Keratinocyte (primary cell): ENCODE data around the gene ASAP3. TPM values are rescaled to one million over a fixed set of nuclear protein-coding genes. Genes with fewer than 3 reads are reported as not detected.
A peak's percentile ranks its signal among the peaks of the same experiment; 100 is the strongest.

Experiments
- DNase-seq: peaks from one replicate; pipeline ENCODE4 v3.0.0-alpha.2; 2011; ENCODE audit warnings: low read depth, missing footprints, low spot score
- FAIRE-seq: peaks from 2 replicates; lab custom pipeline; 2011; peaks lifted over from hg19 to GRCh38; lab: Jason Lieb, UNC
- H2AFZ ChIP-seq: 2 replicates; pipeline ENCODE4 v1.6.0; 2012; ENCODE audit warnings: low read length, control low read depth, inconsistent platforms; ENCODE audit not compliant: control insufficient read depth
- H3K27ac ChIP-seq: 2 replicates; pipeline ENCODE4 v1.5.1; 2011; ENCODE audit warnings: low read length; ENCODE audit not compliant: control insufficient read depth, insufficient read depth
- H3K27me3 ChIP-seq: 3 replicates; pipeline ENCODE4 v1.6.0; 2011; ENCODE audit warnings: low read length; ENCODE audit not compliant: control insufficient read depth, insufficient read depth; ENCODE audit errors: extremely low read depth
- H3K36me3 ChIP-seq, 2 experiments: 2 replicates in 1 of 2; 3 replicates in 1 of 2; pipeline ENCODE4 v1.5.1; 2011; ENCODE audit warnings: low read length in 2 of 2, mild to moderate bottlenecking in 1 of 2; ENCODE audit not compliant: control insufficient read depth in 2 of 2, insufficient read depth in 2 of 2; ENCODE audit errors: extremely low read depth in 1 of 2
- H3K4me1 ChIP-seq: 3 replicates; pipeline ENCODE4 v1.5.1; 2011; ENCODE audit warnings: low read length; ENCODE audit not compliant: control insufficient read depth, insufficient read depth; ENCODE audit errors: extremely low read depth
- H3K4me2 ChIP-seq: 3 replicates; pipeline ENCODE4 v1.6.0; 2011; ENCODE audit warnings: low read depth, low read length; ENCODE audit not compliant: control insufficient read depth, insufficient read depth; ENCODE audit errors: extremely low read depth
- H3K4me3 ChIP-seq, 3 experiments: fragments of 200-600 bp in 1 of 3; sonication (generic) in 1 of 3; 2 replicates in 2 of 3; 3 replicates in 1 of 3; pipeline ENCODE4 v1.5.1; 2011 to 2016; ENCODE audit warnings: low read length in 3 of 3, mild to moderate bottlenecking in 3 of 3, control low read depth in 2 of 3, inconsistent platforms in 1 of 3, low read depth in 1 of 3, mixed read lengths in 1 of 3, mixed run types in 1 of 3, moderate library complexity in 1 of 3; ENCODE audit not compliant: control insufficient read depth in 2 of 3, insufficient read depth in 2 of 3; ENCODE audit errors: extremely low read depth in 1 of 3
- H3K79me2 ChIP-seq: 2 replicates; pipeline ENCODE4 v1.6.0; 2012; ENCODE audit warnings: low read length; ENCODE audit not compliant: control insufficient read depth, insufficient read depth
- H3K9ac ChIP-seq: 3 replicates; pipeline ENCODE4 v1.6.0; 2011; ENCODE audit warnings: low read length; ENCODE audit not compliant: control insufficient read depth, insufficient read depth; ENCODE audit errors: extremely low read depth
- H3K9me1 ChIP-seq: 3 replicates; pipeline ENCODE4 v1.6.0; 2011; ENCODE audit warnings: low read length; ENCODE audit not compliant: control insufficient read depth, insufficient read depth; ENCODE audit errors: extremely low read depth
- H3K9me3 ChIP-seq: 2 replicates; pipeline ENCODE4 v1.5.1; 2012; ENCODE audit warnings: low read depth, low read length; ENCODE audit not compliant: control insufficient read depth
- H4K20me1 ChIP-seq: 3 replicates; pipeline ENCODE4 v1.6.0; 2011; ENCODE audit warnings: low read length; ENCODE audit not compliant: control insufficient read depth, insufficient read depth; ENCODE audit errors: extremely low read depth
- EZH2 ChIP-seq: IDR thresholded peaks from one replicate; pipeline ENCODE4 v1.6.1; 2012; ENCODE audit warnings: inconsistent platforms, mild to moderate bottlenecking, low read length, moderate library complexity
- dilution Hi-C: fragments of 300-500 bp; cut with MboI; formaldehyde crosslinking; loops from one replicate; pipeline ENCODE4 v1.7.0; 2020; ENCODE audit warnings: low sequenced_read_pairs; ENCODE audit not compliant: extremely low pct_ligation_motif_present
- polyA plus RNA-seq, 5 experiments: library from polyadenylated mRNA; depleted of rRNA in 3 of 5; stranded (reverse) in 3 of 5; stranded (forward) in 1 of 5; unstranded in 1 of 5; fragments of >200 nt; gene quantifications; 1 replicate in 1 of 5; 2 replicates in 3 of 5; 3 replicates in 1 of 5; pipeline versions ENCODE4 v1.2.1 to v1.2.3, GENCODE V29; 2011 to 2012; ENCODE audit warnings: missing spikeins in 2 of 5, low read depth in 1 of 5, low replicate concordance in 1 of 5
- TF ChIP-seq, protein P1 (sequence below), 3 experiments: IDR thresholded peaks in 1 of 3; conservative IDR thresholded peaks in 1 of 3; optimal IDR thresholded peaks in 1 of 3; 2 replicates in 2 of 3; 3 replicates in 1 of 3; pipeline versions ENCODE3 to v1.5.1; 2011; ENCODE audit warnings: low read length in 3 of 3, mild to moderate bottlenecking in 3 of 3, moderate library complexity in 2 of 3, control low read depth in 1 of 3, inconsistent platforms in 1 of 3; ENCODE audit not compliant: insufficient read depth in 2 of 3; ENCODE audit errors: extremely low read depth in 1 of 3

ASAP3 gene
- polyA plus RNA-seq, 1 donor (not counting 4 experiments of a cell fraction or from before 2014, with no cell fraction given) = 11.4 TPM

DNA sequence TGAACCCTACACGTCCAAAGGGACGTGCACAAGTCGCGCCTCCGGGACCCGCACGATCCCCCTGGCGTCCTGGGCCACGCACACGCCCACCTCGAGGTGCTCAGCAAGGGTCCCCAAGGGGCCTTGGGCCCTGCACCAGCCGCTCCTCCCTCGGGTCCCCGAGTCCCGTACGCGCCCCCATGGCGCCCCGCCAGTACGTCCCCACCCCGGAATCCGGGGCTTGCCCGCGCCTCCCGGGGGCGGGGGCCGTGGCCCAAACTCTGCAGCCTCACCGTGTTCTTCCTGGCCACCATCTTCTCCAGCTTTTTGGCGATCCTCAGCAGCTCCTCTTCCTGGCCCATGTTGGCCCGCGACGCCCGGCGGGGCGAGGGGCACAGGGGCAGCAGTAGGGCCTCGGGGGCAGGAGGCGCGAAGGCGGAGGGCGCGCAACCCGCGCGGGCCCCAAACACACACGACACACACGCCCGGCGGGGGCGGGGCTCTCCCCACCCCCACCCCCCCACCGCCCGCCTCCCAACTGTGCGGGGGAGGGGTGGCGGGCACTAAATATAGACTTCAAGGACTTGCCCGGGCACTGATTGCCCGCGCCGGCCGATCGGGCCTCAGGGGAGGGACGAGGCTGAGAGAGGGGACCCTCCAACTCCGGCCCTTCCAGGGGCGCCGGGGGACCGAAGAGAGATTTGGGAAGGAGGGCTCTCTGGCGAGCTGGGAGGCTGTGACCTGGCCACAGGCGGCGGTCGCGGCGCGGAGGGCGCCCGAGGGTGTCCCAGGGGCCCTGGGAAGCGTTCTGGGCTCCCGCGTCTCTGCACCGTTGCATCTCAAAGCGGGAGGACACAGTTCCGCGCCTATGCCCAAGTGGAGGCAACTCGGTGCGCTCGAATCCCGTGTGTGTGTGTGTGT lies 59.4 kb downstream of the ASAP3 start, which contains the start of gene TCEA3:
Gene TCEA3 (minus strand): TSS at position 456 of the 900 bp plus-strand sequence. CDS start 115 bp downstream, at position 341.
- TF ChIP-seq, protein P1, sequence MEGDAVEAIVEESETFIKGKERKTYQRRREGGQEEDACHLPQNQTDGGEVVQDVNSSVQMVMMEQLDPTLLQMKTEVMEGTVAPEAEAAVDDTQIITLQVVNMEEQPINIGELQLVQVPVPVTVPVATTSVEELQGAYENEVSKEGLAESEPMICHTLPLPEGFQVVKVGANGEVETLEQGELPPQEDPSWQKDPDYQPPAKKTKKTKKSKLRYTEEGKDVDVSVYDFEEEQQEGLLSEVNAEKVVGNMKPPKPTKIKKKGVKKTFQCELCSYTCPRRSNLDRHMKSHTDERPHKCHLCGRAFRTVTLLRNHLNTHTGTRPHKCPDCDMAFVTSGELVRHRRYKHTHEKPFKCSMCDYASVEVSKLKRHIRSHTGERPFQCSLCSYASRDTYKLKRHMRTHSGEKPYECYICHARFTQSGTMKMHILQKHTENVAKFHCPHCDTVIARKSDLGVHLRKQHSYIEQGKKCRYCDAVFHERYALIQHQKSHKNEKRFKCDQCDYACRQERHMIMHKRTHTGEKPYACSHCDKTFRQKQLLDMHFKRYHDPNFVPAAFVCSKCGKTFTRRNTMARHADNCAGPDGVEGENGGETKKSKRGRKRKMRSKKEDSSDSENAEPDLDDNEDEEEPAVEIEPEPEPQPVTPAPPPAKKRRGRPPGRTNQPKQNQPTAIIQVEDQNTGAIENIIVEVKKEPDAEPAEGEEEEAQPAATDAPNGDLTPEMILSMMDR (optimal IDR thresholded peaks at IDR 0.05 in 1 of 3, IDR thresholded peaks at IDR 0.05 in 1 of 3, conservative IDR thresholded peaks at IDR 0.05 in 1 of 3; ENCODE audit: extremely low read depth in 1 of 3, insufficient read depth in 2 of 3, low read length in 3 of 3) = no peak
- TF ChIP-seq EZH2 = peak; percentile 58
- peak within 1 kb of the TSS; percentile 53 for H2AFZ ChIP-seq
- FAIRE-seq (no peak), DNase-seq (no peak)
- H3K9me3 ChIP-seq = no peaks in the 10 kb centered on the region
- peaks cover 22% of the 10 kb centered on the region for H3K4me1 ChIP-seq
- H3K79me2 ChIP-seq = no peaks in the 10 kb centered on the region
- H3K9ac ChIP-seq = no peak within 1 kb of the TSS
- H3K27ac ChIP-seq = no peak within 1 kb of the TSS
- H3K36me3 ChIP-seq = peaks cover 0 to 2% of the 10 kb centered on the region in 2 experiments
- H4K20me1 ChIP-seq = no peaks in the 10 kb centered on the region
- peaks cover 34% of the 10 kb centered on the region for H3K27me3 ChIP-seq
- H3K4me2 ChIP-seq = peak within 1 kb of the TSS; percentile 67
- dilution Hi-C loops = loop anchor here (10.0 kb wide), 1 partner anchor 90 kb away; no protein-coding TSS in a partner anchor
- no peaks in the 10 kb centered on the region for H3K9me1 ChIP-seq
- H3K4me3 ChIP-seq = peak within 1 kb of the TSS in 2 of 3 experiments; percentile 25 to 49

DNA sequence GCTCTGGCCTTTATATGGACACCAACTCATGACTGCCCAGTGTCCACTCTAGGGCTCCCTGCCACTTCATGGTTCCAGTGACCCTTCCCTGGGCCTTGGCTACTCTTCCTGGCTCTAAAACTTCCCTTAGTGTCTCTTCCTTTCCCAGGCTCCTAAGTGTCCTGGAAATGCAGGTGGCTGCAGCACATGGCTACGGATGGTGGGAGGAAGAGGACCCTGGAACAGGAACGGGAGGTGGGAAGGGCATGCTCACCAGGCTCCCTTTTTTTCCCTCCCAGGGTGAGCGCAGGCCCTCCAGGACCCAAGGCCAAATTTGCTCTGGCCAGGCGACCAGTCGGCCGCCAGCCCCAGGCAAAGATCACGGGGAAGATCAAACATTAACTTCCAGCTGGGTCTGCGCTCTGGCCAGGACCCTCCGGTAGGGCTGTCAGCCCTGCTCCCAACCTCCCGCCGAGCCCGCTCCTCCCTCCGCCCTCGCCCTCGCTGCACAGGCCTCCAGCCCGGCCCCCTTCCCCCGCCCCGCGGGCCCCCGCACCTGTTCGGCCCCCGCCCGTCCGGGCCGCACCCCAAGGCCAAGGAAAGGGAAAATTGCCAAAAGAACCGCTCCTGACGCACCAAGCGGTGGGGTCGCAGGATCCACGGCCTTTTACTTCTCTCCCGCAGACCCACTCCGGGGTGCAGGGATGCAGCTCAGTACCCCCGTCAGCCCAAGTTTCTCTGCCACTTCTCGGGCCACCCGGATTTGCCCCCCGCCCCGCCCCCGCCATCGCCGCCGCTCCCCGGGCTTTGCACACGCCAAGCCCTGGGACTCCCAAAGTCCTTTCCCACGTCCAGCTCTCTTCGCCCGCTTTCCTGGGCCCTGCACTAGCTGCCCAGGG lies 60.3 kb downstream of the ASAP3 start:
- Histone ChIP-seq H3K9me3 (no peaks in the 10 kb centered on the region), H3K4me2 (peak overlapping the region; percentile 41), H3K9ac (no peak overlapping the region)

More for the DNA sequence above, 60.3 kb downstream of the ASAP3 start:
- no peaks in the 10 kb centered on the region for H3K79me2 ChIP-seq
- dilution Hi-C loops = loop anchor here (10.0 kb wide), 1 partner anchor 89 kb away; no protein-coding TSS in a partner anchor
- no peaks in the 10 kb centered on the region for H3K9me1 ChIP-seq
- H3K4me1 ChIP-seq = peaks cover 22% of the 10 kb centered on the region
- H2AFZ ChIP-seq = no peak overlapping the region
- no peak overlapping the region for H3K27ac ChIP-seq
- peak overlapping the region in 2 of 3 experiments; percentile 25 to 49 for H3K4me3 ChIP-seq
- peaks cover 28% of the 10 kb centered on the region for H3K27me3 ChIP-seq
- FAIRE-seq (no peak), DNase-seq (no peak)
- no peaks in the 10 kb centered on the region for H3K36me3 ChIP-seq
- no peaks in the 10 kb centered on the region for H4K20me1 ChIP-seq
- TF ChIP-seq EZH2 = peak; percentile 36
- TF ChIP-seq, protein P1 (optimal IDR thresholded peaks at IDR 0.05 in 1 of 3, IDR thresholded peaks at IDR 0.05 in 1 of 3, conservative IDR thresholded peaks at IDR 0.05 in 1 of 3; ENCODE audit: extremely low read depth in 1 of 3, insufficient read depth in 2 of 3, low read length in 3 of 3) = no peak
